ENCODE measurements around the gene ARHGAP36. TPM values are rescaled to one million over a fixed set of nuclear protein-coding genes. Genes with fewer than 3 reads are reported as not detected.

The ARHGAP36 gene
- total and polyA plus RNA-seq, 2 donors (not counting 3 experiments of a cell fraction or from before 2014, with no cell fraction given) = not detected

DNA sequence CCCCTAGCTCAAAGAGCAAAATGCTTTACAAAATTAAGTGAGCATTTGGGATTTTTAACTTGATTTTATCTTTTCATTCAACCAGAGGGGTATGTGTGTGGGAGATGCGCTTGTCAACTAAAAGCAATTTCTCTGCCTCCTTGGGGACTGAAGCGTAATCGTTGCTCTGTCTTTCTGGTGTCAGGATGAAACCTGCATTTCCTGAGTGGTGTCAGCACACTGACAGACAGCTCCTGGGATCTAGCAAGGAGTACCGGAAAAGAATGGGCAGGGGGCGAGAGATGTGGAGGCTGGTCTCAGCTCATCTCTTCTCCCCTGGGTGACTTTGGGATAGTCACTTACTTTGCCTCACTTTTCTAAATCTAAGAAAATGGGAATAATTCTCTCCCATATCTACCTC, 5.1 kb upstream of the ARHGAP36 start:
- DNase-seq (ENCODE audit: low read depth, low spot score) = no peak
- no TSS peak for BruUV-seq (replicated peaks)
- no peak overlapping the region for H3K9ac ChIP-seq (replicated peaks; ENCODE audit: extremely low read depth, insufficient read depth, low read length)
- ChIA-PET CTCF (no interaction called here), POLR2A (no interaction called here)
- no peak overlapping the region for H3K4me2 ChIP-seq (ENCODE audit: insufficient read depth, low read length)
- H3K27ac ChIP-seq (ENCODE audit: insufficient read depth, low read depth, low read length) = no peak overlapping the region
- no peaks in the 10 kb centered on the region for H3K9me1 ChIP-seq (replicated peaks; ENCODE audit: control insufficient read depth, extremely low read depth, insufficient read depth, low read length)
- H4K20me1 ChIP-seq (replicated peaks; ENCODE audit: control insufficient read depth, extremely low read depth, insufficient read depth, low read length) = no peaks in the 10 kb centered on the region
- no peaks in the 10 kb centered on the region for H3K4me1 ChIP-seq (ENCODE audit: control insufficient read depth, extremely low read depth, insufficient read depth, low read length)
- TF ChIP-seq EZH2 (IDR thresholded peaks at IDR 0.05; ENCODE audit: borderline replicate concordance, low read depth, low read length, severe bottlenecking) (no peak), POLR2A (IDR thresholded peaks at IDR 0.05; ENCODE audit: low read depth, low read length) (no peak), POLR2AphosphoS5 (IDR thresholded peaks at IDR 0.05; ENCODE audit: insufficient read depth, low read depth, low read length) (no peak), GATA2 (IDR thresholded peaks at IDR 0.05; ENCODE audit: insufficient read depth, insufficient read length, low read depth, low read length) (no peak), FOS (IDR thresholded peaks at IDR 0.05; ENCODE audit: borderline replicate concordance, insufficient read depth, low read length) (no peak), JUN (IDR thresholded peaks at IDR 0.05; ENCODE audit: borderline replicate concordance, insufficient read depth, insufficient read length, low read depth) (no peak), MAX (IDR thresholded peaks at IDR 0.05; ENCODE audit: insufficient read depth, insufficient read length) (no peak), MYC (IDR thresholded peaks at IDR 0.05; ENCODE audit: low read depth, low read length) (no peak)
- TF ChIP-seq, protein P1, sequence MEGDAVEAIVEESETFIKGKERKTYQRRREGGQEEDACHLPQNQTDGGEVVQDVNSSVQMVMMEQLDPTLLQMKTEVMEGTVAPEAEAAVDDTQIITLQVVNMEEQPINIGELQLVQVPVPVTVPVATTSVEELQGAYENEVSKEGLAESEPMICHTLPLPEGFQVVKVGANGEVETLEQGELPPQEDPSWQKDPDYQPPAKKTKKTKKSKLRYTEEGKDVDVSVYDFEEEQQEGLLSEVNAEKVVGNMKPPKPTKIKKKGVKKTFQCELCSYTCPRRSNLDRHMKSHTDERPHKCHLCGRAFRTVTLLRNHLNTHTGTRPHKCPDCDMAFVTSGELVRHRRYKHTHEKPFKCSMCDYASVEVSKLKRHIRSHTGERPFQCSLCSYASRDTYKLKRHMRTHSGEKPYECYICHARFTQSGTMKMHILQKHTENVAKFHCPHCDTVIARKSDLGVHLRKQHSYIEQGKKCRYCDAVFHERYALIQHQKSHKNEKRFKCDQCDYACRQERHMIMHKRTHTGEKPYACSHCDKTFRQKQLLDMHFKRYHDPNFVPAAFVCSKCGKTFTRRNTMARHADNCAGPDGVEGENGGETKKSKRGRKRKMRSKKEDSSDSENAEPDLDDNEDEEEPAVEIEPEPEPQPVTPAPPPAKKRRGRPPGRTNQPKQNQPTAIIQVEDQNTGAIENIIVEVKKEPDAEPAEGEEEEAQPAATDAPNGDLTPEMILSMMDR (IDR thresholded peaks at IDR 0.05; ENCODE audit: extremely low read depth in 1 of 2, insufficient read depth in 1 of 2, low read depth in 1 of 2, low read length in 2 of 2) = no peak
- H3K79me2 ChIP-seq (ENCODE audit: control insufficient read depth, insufficient read depth, low read length) = no peaks in the 10 kb centered on the region
- dilution Hi-C loops (cut with MboI; ENCODE audit: extremely low pct_ligation_motif_present, low sequenced_read_pairs) (no loop called here), intact Hi-C loops (cut with micrococcal nuclease) (no loop called here)
- no peak overlapping the region for H2AFZ ChIP-seq (ENCODE audit: low read depth, low read length)
- H3K36me3 ChIP-seq (ENCODE audit: control insufficient read depth in 2 of 2, extremely low read depth in 1 of 2, insufficient read depth in 2 of 2, low read length in 2 of 2) = no peaks in the 10 kb centered on the region
- H3K27me3 ChIP-seq (ENCODE audit: control insufficient read depth in 2 of 2, insufficient read depth in 2 of 2, low read length in 2 of 2) = no peaks in the 10 kb centered on the region
- H3K4me3 ChIP-seq (replicated peaks in 1 of 3; ENCODE audit: insufficient read depth in 1 of 3, low read depth in 1 of 3, low read length in 3 of 3) = no peak overlapping the region
- no peaks in the 10 kb centered on the region for H3K9me3 ChIP-seq (replicated peaks; ENCODE audit: control insufficient read depth, insufficient read depth, low read length)
- FAIRE-seq = no peak

Measured in endothelial cell of umbilical vein (primary cell).